ENCODE results near the gene TMEM18.

DNA sequence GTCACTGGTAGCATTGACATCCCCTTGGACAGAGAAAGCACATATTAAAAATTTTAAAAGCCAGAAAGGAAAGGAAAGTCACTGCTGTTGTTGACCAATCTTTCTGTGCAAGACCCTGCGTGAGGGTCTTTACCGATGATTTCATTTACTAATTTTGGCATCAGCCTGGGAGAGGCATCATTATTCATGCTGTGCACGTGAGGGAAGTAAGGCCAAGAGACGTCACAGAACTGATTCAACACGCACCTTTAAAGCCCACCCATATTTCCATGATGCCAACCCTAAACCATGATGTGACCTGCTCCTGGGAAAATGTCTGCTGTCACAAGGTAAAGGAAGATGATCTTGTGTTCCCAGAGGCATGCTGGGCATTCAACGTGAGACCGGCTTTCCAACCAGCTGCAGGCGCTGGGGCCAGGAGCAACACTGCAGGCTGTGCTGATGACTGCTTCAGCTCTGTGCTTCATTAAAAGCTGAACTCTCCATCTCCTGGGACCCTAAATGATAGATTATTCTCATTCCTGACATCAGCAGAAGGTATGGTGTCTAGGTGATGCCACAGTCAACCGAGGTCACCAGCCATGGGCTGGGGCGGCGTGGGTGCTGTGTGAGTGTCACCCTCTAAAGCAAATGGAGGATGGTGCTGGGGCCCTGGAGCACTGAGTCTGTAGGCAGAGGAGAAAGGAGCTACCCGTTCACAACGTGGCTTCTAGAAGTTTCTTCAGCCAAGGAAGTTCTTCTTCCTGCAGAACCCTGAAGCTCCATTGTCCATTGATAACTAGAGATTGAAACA is 53.9 kb downstream of the TMEM18 start:
- TF ChIP-seq, protein P1, sequence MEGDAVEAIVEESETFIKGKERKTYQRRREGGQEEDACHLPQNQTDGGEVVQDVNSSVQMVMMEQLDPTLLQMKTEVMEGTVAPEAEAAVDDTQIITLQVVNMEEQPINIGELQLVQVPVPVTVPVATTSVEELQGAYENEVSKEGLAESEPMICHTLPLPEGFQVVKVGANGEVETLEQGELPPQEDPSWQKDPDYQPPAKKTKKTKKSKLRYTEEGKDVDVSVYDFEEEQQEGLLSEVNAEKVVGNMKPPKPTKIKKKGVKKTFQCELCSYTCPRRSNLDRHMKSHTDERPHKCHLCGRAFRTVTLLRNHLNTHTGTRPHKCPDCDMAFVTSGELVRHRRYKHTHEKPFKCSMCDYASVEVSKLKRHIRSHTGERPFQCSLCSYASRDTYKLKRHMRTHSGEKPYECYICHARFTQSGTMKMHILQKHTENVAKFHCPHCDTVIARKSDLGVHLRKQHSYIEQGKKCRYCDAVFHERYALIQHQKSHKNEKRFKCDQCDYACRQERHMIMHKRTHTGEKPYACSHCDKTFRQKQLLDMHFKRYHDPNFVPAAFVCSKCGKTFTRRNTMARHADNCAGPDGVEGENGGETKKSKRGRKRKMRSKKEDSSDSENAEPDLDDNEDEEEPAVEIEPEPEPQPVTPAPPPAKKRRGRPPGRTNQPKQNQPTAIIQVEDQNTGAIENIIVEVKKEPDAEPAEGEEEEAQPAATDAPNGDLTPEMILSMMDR (IDR thresholded peaks at IDR 0.05): no peak
- no peak for TF ChIP-seq POLR2A (IDR thresholded peaks at IDR 0.05)

All from lower leg skin (tissue), 3 donors.